Activated CD8-positive, alpha-beta T cell treated with anti-CD3 and anti-CD28 coated beads for 36 hours (primary cell): ENCODE data around the gene MRPL39. TPM values are rescaled to one million over a fixed set of nuclear protein-coding genes. Genes with fewer than 3 reads are reported as not detected.

ENCODE experiments used
- total RNA-seq, 2 experiments: library from RNA; stranded (reverse); gene quantifications; one replicate each; pipeline ENCODE4 v1.2.3, GENCODE V29; 2021

Gene MRPL39
- total RNA-seq, 2 experiments from 2014 or later: 67.1 to 71.0 TPM

Other genes with a start within 250 kb of the MRPL39 start
- 1 to 10 TPM; 1.5 TPM for gene JAM2, start 31.8 kb upstream of the MRPL39 start, total RNA-seq
- gene ATP5PF, start 127.4 kb upstream of the MRPL39 start, total RNA-seq: 100 to 1,000 TPM; 154 to 159 TPM
- gene GABPA, start 127.5 kb upstream of the MRPL39 start, total RNA-seq: 10 to 100 TPM; 21.8 to 24.9 TPM